Left ventricle myocardium superior (tissue), 1 donor: Measurements from ENCODE around the gene DOCK7. TPM values are rescaled to one million over a fixed set of nuclear protein-coding genes. Genes with fewer than 3 reads are reported as not detected.
A peak's percentile ranks its signal among the peaks of the same experiment; 100 is the strongest.

Experiments used
- ATAC-seq: fragments of 200-7000 bp; cut with Tn5 transposase; one replicate; pipeline ENCODE4 v1.9.1; 2020; ENCODE audit warnings: mild to moderate bottlenecking, moderate library complexity
- DNase-seq: peaks from one replicate; pipeline ENCODE4 v3.0.0-alpha.2; 2020
- intact Hi-C: fragments of 100-400 bp; cut with micrococcal nuclease; formaldehyde crosslinking; loops from one replicate; pipeline ENCODE4 v1.11.0; 2022
- total RNA-seq: library from RNA; stranded (reverse); fragmentation: NEBNext Ultra II Directional; extraction: Animal tissue kit (Norgen Biotek cat#: 25700); gene quantifications from one replicate; pipeline ENCODE4 v1.2.1, GENCODE V29; 2021
- donor health status: DM: no; HTN: yes; CAD: no; lungs with severe emphysema.

Gene DOCK7
- total RNA-seq, 1 donor from 2014 or later = 9.4 TPM

GRCh38 chr1:62436039-62436465 lies 252.1 kb downstream of the DOCK7 start:
- intact Hi-C loops = no loop called here
- peak; percentile 92 for ATAC-seq
- DNase-seq = peak; percentile 98

GRCh38 chr1:62435231-62436038 lies 252.8 kb downstream of the DOCK7 start:
- DNase-seq = peak; percentile 32
- peak; percentile 28 for ATAC-seq
- intact Hi-C loops = no loop called here

GRCh38 chr1:62434618-62435001 lies 253.6 kb downstream of the DOCK7 start:
- intact Hi-C loops = no loop called here
- DNase-seq (no peak), ATAC-seq (no peak)

- intact Hi-C loops = no loop called here
- DNase-seq = no peak
- ATAC-seq = no peak
These were observed 254.1 kb downstream of the DOCK7 start for GRCh38 chr1:62433861-62434617.

- intact Hi-C loops = no loop called here
- ATAC-seq = no peak
- no peak for DNase-seq
These were observed 258.6 kb downstream of the DOCK7 start for GRCh38 chr1:62429581-62429980.

- intact Hi-C loops = no loop called here
- ATAC-seq = no peak
- no peak for DNase-seq
These were observed 259.8 kb downstream of the DOCK7 start for GRCh38 chr1:62428351-62428750.

GRCh38 chr1:62426794-62427193 lies 261.4 kb downstream of the DOCK7 start:
- intact Hi-C loops = no loop called here
- ATAC-seq (no peak), DNase-seq (no peak)

- intact Hi-C loops = no loop called here
- DNase-seq = no peak
- ATAC-seq = no peak
These were observed 261.9 kb downstream of the DOCK7 start for GRCh38 chr1:62426237-62426636.

GRCh38 chr1:62425041-62425440 lies 263.1 kb downstream of the DOCK7 start:
- DNase-seq (no peak), ATAC-seq (no peak)
- intact Hi-C loops = no loop called here

GRCh38 chr1:62424411-62424810 lies 263.8 kb downstream of the DOCK7 start:
- DNase-seq (no peak), ATAC-seq (no peak)
- intact Hi-C loops = no loop called here

GRCh38 chr1:62423580-62424242 lies 264.5 kb downstream of the DOCK7 start:
- ATAC-seq = no peak
- DNase-seq = no peak
- intact Hi-C loops = no loop called here

GRCh38 chr1:62420214-62420613 lies 268.0 kb downstream of the DOCK7 start:
- ATAC-seq (no peak), DNase-seq (no peak)
- intact Hi-C loops = no loop called here

GRCh38 chr1:62417351-62417999 lies 270.7 kb downstream of the DOCK7 start:
- ATAC-seq (no peak), DNase-seq (no peak)
- intact Hi-C loops = no loop called here

- DNase-seq (no peak), ATAC-seq (no peak)
- intact Hi-C loops = no loop called here
These were observed 272.5 kb downstream of the DOCK7 start for GRCh38 chr1:62415687-62416086.

GRCh38 chr1:62407398-62408009 lies 280.7 kb downstream of the DOCK7 start:
- no peak for DNase-seq
- no peak for ATAC-seq
- intact Hi-C loops = loop anchor here (2.0 kb wide), 1 partner anchor 233 kb away; no protein-coding TSS in a partner anchor

GRCh38 chr1:62406576-62406975 lies 281.6 kb downstream of the DOCK7 start:
- ATAC-seq (no peak), DNase-seq (no peak)
- intact Hi-C loops = loop anchor here (2.0 kb wide), 1 partner anchor 232 kb away; no protein-coding TSS in a partner anchor

GRCh38 chr1:62405247-62405646 lies 282.9 kb downstream of the DOCK7 start:
- ATAC-seq = no peak
- intact Hi-C loops = no loop called here
- no peak for DNase-seq
